ENCODE results near the gene SEPTIN2. TPM values are rescaled to one million over a fixed set of nuclear protein-coding genes. Genes with fewer than 3 reads are reported as not detected.
"Not testable (repeated sequence)": the region's sequence is repeated elsewhere in the genome, so short reads cannot be mapped to it uniquely, and the experiment has no call there.

The SEPTIN2 gene
- total RNA-seq, 1 experiment from 2014 or later = 271 TPM

DNA sequence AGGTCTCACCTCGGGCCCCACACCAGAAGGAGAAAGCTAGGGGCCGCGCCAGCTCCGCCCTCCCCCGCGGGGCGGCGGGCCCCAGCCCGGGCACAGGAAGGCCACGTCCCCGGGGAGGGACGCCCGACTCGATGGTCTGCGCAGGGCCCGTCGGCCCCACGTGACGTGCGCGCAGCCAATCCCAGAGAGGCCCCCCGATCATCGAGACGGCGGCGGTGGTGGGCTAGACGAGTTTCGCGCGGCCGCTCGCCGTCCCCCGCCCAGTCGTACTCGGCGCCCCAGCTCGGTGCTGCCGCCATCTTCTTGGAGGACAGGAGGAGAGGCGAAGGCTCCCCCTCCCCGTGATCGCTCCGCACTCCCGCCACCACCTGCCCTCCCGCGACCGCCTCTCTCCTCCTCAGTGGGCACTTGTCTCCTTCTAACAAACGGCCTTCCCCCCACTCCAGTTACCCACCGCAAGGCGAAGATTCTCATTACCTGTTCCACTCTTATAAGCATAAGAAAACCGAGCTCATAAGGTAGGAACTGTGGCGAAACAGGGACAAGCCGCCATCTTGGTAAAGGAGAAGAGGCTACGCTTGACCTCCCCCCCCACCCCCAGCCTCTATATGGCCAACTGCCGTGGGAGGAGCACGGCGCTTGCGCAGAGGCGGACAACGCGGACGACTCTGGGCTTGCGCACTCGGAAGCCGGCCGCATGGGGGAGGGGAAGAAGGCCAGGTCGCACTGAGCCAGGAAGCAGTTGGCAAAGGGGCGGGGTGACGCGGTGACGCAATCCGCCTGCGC, 439 bp upstream of the SEPTIN2 start, which contains the start of gene HDLBP:
Gene HDLBP, minus strand, starts transcription at position 580 of the 786 bp plus-strand sequence. CDS start 48,803 bp downstream, outside the sequence.
- no TSS peak for BruUV-seq (replicated peaks)
- CTCF ChIA-PET = interaction anchor here (0.6 to 2.4 kb wide), 8 partner anchors 9 to 418 kb away, joined by 3 to 10 read pairs (median 4); partner anchors contain the start of gene PPP1R7
- POLR2A ChIA-PET = interaction anchor here (0.8 to 13.7 kb wide), 22 partner anchors 9 to 729 kb away, joined by 3 to 263 read pairs (median 5); partner anchors contain the start of genes CAPN10, DTYMK and ING5
- Mint-ChIP-seq H3K4me3 (ENCODE audit: unreplicated experiment) (peak within 1 kb of the TSS; percentile 98), H3K27ac (ENCODE audit: low read depth, unreplicated experiment) (peak within 1 kb of the TSS; percentile 100), H3K4me1 (ENCODE audit: insufficient read depth, unreplicated experiment) (peaks cover 38% of the 10 kb centered on the region), H3K27me3 (ENCODE audit: insufficient read depth, unreplicated experiment) (no peaks in the 10 kb centered on the region), H3K9me3 (ENCODE audit: unreplicated experiment) (no peaks in the 10 kb centered on the region), H3K36me3 (ENCODE audit: insufficient read depth, unreplicated experiment) (peaks cover 30% of the 10 kb centered on the region)
- DNase-seq (ENCODE audit: unreplicated experiment) = peak; percentile 98
- TF ChIP-seq, protein P1, sequence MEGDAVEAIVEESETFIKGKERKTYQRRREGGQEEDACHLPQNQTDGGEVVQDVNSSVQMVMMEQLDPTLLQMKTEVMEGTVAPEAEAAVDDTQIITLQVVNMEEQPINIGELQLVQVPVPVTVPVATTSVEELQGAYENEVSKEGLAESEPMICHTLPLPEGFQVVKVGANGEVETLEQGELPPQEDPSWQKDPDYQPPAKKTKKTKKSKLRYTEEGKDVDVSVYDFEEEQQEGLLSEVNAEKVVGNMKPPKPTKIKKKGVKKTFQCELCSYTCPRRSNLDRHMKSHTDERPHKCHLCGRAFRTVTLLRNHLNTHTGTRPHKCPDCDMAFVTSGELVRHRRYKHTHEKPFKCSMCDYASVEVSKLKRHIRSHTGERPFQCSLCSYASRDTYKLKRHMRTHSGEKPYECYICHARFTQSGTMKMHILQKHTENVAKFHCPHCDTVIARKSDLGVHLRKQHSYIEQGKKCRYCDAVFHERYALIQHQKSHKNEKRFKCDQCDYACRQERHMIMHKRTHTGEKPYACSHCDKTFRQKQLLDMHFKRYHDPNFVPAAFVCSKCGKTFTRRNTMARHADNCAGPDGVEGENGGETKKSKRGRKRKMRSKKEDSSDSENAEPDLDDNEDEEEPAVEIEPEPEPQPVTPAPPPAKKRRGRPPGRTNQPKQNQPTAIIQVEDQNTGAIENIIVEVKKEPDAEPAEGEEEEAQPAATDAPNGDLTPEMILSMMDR (IDR thresholded peaks at IDR 0.05; ENCODE audit: unreplicated experiment) = peak; percentile 25
- intact Hi-C loops (cut with micrococcal nuclease) = loop anchor here (2.0 kb wide), 2 partner anchors 22 to 42 kb away; no protein-coding TSS in a partner anchor

DNA sequence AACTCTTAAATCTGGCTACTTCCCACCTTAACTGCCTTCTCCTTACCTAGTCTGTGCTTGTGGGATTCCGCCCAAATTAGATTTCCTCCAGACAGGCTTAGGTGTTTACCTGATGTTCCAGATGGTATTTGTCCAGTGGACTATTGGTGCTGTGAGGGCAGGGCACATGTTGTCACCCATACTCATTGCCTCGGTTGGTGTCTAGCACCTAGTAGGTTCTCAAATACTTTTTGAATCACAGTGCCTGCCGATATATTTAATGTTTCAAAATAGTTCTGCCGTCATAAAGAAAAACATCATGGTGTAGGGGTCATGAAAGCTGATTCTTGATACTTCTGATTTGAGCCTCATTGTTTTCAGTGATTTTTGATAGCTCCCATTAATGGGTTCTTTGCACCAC, 1.1 kb downstream of the SEPTIN2 start:
- H3K27ac Mint-ChIP-seq (ENCODE audit: low read depth, unreplicated experiment) = peak overlapping the region; percentile 100
- ChIA-PET POLR2A (interaction anchor here (0.6 to 13.7 kb wide), 10 partner anchors 10 to 215 kb away, joined by 3 to 263 read pairs (median 6); partner anchors contain the start of genes FARP2 and MTERF4), CTCF (interaction anchor here (0.6 kb wide), 1 partner anchor 414 kb away, joined by 3 read pairs; no protein-coding TSS in a partner anchor)
- H3K9me3 Mint-ChIP-seq (ENCODE audit: unreplicated experiment) = no peaks in the 10 kb centered on the region
- peak overlapping the region; percentile 98 for H3K4me3 Mint-ChIP-seq (ENCODE audit: unreplicated experiment)
- intact Hi-C loops (cut with micrococcal nuclease) = no loop called here
- TF ChIP-seq, protein P1 (IDR thresholded peaks at IDR 0.05; ENCODE audit: unreplicated experiment) = no peak
- BruUV-seq (replicated peaks) = no TSS peak
- H3K4me1 Mint-ChIP-seq (ENCODE audit: insufficient read depth, unreplicated experiment) = peaks cover 39% of the 10 kb centered on the region
- DNase-seq (ENCODE audit: unreplicated experiment) = no peak
- H3K27me3 Mint-ChIP-seq (ENCODE audit: insufficient read depth, unreplicated experiment) = no peaks in the 10 kb centered on the region
- H3K36me3 Mint-ChIP-seq (ENCODE audit: insufficient read depth, unreplicated experiment) = peaks cover 45% of the 10 kb centered on the region

DNA sequence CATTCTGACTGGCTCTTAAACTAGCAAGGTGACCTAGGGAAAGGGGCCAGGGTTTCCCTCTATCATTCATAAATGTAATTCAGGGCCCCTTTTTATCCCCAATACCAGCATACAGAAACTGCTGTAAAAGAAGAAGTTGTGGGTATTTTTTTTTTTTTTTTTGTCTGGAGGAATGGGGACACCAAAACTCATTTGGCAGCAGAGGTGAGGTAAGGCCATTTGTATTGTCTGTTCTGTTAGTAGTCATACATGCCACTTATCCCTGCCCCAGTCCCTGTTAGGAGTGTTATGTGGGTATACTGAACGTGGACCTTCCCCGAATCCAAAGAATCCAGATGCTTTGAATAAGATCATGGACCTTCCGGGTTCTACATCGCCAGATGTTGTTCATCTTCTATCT, 1.7 kb downstream of the SEPTIN2 start:
- CTCF ChIA-PET = interaction anchor here (0.6 kb wide), 1 partner anchor 414 kb away, joined by 3 read pairs; no protein-coding TSS in a partner anchor
- Mint-ChIP-seq H3K9me3 (ENCODE audit: unreplicated experiment) (no peaks in the 10 kb centered on the region), H3K27ac (ENCODE audit: low read depth, unreplicated experiment) (peak overlapping the region; percentile 100), H3K36me3 (ENCODE audit: insufficient read depth, unreplicated experiment) (peaks cover 47% of the 10 kb centered on the region), H3K27me3 (ENCODE audit: insufficient read depth, unreplicated experiment) (no peaks in the 10 kb centered on the region), H3K4me3 (ENCODE audit: unreplicated experiment) (peak overlapping the region; percentile 98), H3K4me1 (ENCODE audit: insufficient read depth, unreplicated experiment) (peaks cover 39% of the 10 kb centered on the region)
- intact Hi-C loops (cut with micrococcal nuclease) = no loop called here
- TF ChIP-seq, protein P1 (IDR thresholded peaks at IDR 0.05; ENCODE audit: unreplicated experiment) = no peak
- DNase-seq (ENCODE audit: unreplicated experiment) = no peak
- no TSS peak for BruUV-seq (replicated peaks)
- POLR2A ChIA-PET = interaction anchor here (0.6 to 13.7 kb wide), 10 partner anchors 11 to 73 kb away, joined by 3 to 263 read pairs (median 4); partner anchors contain the start of gene FARP2

DNA sequence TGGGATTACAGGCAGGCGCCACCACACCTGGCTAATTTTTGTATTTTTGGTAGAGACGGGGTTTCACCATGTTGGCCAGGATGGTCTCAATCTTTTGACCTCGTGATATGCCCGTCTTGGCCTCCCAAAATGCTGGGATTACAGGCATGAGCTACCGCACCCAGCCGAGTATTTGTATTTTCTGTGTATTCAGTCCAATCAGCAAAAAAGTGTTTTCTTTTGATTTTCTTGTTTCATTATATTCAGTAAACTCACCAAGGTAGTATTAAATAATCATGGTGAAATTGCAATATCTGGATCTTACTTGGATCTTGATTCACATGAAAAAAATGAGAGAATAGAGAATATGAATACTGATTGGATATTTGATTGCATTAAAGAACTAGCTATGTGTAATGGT, 3.1 kb downstream of the SEPTIN2 start:
- Mint-ChIP-seq H3K36me3 (ENCODE audit: insufficient read depth, unreplicated experiment) (peaks cover 58% of the 10 kb centered on the region), H3K4me3 (ENCODE audit: unreplicated experiment) (peak overlapping the region; percentile 98), H3K4me1 (ENCODE audit: insufficient read depth, unreplicated experiment) (peaks cover 32% of the 10 kb centered on the region)
- ChIA-PET CTCF (interaction anchor here (0.7 to 1.1 kb wide), 4 partner anchors 27 to 77 kb away, joined by 3 to 4 read pairs (median 4); no protein-coding TSS in a partner anchor), POLR2A (interaction anchor here (0.7 to 13.7 kb wide), 7 partner anchors 10 to 169 kb away, joined by 3 to 263 read pairs (median 4); partner anchors contain the start of gene PASK)
- DNase-seq (ENCODE audit: unreplicated experiment); H3K9me3 Mint-ChIP-seq (ENCODE audit: unreplicated experiment); H3K27me3 Mint-ChIP-seq (ENCODE audit: insufficient read depth, unreplicated experiment); intact Hi-C loops (cut with micrococcal nuclease); H3K27ac Mint-ChIP-seq (ENCODE audit: low read depth, unreplicated experiment); BruUV-seq (replicated peaks): not testable (repeated sequence)

Measured in MCF 10A (cell line).